ENCODE results near the gene EXOC7.
"Not testable (repeated sequence)": the region's sequence is repeated elsewhere in the genome, so short reads cannot be mapped to it uniquely, and the experiment has no call there.

Gene EXOC7

DNA sequence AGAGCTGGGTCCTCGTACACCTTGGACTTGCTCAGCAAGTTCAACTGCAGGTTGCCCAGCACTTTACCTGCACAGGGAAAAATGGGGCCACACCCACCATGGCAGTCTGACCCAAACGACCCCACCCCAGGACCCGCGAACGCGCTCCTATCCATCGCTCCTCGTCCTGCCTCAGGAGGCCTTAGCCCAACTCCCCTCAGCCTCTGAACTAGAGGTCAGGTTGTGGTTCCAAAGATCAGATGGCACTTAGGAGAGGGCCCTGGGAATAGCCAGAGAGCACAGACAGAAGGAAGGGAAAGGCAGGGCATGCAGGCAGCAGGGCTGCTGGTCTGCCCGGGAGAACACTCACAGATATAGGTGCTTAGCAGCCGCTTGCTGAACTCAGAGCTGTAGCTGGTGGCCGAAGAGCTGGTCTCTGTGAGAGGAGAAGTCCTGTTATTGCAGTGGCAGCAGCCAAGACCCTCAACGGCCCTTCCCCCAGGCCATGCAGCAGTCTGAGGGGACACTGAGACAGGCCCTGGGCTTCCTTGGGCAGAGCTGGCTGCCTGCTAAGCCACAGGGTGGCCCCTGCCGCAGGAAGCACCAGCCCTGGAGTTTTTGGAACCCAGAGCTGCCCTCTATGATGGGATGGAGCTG lies 17.7 kb downstream of the EXOC7 start:
- no peak for DNase-seq

DNA sequence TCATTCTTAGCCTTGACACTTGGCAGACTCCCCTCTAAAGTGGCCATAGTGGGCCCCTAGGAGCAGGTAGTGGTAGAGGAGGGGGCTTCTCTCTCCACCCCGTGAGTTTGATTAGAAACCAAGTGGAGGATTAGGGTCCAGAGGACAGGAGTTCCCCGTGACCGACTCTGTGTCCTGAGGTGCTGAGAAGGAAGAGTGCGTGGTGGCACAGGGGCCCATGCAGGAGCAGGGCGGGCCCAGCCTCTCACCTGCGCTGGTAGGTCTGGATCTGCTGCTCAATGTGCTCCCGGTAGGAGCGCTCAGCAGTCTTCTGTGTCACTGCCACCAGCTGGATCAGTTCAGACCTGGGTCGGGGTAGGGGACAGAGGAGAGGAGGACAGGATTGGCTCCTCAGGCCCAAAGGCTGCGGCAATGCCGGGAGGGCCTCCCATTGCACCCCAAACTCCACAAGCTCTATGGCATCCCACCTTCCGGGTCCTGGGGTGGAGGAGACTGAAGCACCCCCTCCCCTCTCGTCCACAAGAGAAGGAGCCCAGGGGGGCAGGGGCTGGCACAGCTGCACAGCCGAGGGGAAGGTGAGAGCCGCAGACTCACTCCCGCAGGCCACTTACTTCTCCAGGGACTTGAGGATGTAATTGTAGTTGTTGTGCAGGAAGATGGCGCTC lies 18.4 kb downstream of the EXOC7 start:
- no peak for DNase-seq

DNA sequence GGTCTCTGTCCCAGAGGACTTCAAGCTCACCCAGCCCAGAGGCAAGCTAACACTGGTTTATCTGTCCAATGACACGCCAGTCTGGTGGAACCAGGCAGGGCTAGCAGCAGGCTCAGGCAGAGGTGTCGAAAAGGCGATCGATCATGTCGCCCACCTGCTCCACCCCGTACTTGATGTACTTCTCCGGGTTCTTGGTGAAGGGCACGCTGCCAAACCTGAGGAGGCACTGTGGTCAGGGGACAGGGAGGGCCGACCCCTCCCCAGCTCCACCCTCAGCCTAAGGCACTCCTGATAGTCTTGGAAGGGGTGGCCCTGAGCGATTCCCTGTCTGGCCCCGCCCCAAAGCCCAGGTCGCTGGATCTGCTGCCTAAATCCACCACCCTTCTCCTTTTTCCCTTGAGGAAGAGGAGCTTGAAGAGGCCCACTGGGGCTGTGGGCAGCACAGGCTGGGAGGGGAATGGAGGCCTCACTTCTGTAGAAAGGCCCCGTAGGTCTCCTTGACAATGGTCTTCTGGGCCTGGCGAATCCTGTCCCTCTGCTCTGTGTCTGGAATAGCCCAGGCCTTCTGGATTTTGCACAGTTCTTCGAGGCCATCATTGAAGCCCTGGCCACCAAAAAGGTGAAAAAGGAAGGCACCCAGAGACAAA lies 19.9 kb downstream of the EXOC7 start:
- DNase-seq, result no peak

DNA sequence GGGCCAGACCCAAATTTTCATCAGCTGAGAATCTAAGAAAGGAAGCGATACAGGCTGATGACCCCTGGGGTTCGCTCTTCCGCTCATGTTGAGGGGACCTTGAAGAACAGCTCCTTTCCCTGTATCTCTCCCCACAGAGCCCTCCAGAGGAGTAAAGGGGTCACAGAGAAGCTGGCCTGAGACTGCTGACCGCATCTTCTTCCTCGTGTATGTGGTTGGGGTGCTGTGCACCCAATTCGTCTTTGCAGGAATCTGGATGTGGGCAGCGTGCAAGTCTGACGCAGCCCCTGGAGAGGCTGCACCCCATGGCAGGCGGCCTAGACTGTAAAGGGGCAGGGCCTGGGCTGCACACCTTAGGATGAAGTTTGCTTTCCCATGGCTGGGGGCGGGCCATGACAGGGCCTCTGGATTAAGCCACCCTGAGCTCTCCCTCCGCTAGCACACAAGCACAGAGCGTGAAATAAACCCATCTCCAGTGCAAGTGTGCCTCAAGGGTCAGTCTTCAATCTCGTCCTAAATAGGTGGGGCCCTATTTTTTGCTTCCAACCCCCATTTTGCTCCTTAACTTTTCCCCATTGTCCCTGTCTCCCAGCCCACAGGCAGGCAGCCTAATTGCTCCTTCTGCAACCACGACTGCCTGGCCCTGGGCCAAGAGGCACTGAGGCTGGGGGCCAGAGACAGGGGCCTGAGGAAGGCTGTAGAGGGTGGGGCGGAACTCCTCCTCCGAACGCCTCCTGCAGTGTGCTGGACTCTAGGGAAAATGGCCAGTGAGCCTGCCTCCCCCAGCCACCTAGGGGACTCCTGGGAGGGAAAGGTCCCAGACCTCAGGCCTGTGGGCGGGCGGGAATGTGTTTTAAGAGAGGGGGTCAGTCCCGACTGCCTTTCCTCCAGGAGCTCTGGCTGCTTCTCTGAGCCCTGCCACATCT lies 21.0 kb downstream of the EXOC7 start:
- DNase-seq, result no peak

DNA sequence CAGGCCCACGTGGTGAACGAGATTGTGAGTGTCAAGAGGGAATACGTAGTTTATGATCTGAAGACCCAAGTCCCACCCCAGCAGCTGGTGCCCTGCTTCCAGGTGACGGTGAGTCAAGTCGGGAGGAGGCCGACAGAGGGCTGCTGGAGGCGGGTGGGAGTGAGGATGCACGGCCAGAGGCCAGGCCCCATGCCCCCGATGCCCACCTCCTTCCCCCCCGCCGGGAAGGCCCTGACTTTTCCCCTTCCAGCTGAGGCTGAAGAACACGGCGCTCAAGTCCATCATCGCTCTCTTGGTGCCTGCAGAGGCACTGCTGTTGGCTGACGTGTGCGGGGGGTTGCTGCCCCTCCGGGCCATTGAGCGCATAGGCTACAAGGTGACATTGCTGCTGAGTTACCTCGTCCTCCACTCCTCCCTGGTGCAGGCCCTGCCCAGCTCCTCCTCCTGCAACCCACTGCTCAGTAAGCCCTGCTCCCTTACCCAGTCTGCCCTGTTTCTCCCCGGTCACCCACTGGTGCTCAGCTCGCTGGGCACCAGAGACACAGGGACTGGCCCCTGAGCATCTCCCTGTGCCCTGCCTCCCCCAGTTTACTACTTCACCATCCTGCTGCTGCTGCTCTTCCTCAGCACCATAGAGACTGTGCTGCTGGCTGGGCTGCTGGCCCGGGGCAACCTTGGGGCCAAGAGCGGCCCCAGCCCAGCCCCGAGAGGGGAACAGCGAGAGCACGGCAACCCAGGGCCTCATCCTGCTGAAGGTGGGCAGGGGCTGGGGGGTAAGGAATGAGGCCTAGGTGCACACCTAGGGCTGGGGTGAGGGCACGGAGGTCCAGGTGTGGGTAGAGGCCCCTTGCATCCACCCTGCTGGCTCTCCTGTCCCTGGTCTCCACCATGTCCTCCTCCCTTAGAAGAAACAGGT lies 22.0 kb downstream of the EXOC7 start:
- no peak for DNase-seq

DNA sequence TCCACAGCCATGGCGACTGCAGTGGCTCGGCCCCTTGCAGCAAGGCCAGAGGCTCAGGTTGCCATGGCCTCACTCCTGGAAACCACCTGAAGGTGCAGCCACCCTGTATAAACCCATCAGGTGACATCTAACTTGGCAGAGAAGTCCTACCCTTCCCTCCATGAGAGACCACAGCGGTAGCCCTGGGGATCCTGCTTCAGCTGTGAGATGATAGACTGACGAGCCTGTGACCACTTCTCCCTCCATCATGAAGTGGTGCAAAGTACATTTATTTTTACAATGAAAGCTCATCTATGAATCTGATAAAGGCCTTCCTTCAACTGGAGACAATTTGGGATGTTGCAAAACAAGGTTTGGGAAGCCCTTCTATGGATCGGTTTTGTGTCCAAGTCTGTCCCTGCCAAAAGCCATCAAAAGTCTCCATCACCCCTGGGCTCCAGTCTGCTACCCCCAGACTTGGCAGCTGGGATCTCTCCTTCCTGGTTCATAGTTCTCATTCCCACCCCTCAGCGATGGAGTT lies 22.8 kb downstream of the EXOC7 start:
- no peak for DNase-seq

DNA sequence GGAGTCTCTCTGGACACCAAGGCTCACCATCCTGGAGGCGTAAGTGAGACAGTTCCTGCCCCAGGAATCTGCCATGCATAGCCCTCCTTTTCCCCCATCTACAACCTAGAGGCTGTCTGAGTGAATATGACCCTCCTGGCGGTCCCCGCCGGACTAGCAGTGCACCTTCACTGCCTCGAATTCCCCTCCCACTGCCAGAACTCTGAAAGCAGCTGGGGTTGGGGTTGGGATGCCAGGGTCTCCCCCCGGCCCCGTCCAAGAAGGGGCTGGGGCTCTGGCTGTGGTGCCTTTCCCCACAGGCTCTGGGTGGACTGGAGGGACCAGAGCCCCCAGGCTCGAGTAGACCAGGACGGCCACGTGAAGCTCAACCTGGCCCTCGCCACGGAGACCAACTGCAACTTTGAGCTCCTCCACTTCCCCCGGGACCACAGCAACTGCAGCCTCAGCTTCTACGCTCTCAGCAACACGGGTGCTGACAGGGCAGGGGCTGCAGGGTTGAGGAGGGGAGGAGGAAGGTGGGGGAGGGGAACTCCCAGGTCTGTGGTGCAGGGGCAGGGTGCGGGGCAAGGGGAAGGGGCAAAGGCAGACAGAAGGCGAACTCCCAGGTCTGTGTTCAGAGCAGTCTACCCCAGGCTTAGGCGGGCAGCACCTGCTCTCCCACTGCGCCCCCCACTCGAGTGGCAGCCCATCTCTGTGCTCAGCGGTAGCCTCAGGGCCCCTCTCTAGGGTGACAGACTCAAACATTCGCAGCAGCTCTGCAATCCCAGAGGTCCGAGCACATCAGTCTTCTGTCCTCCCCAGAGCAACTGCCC lies 23.4 kb downstream of the EXOC7 start:
- no peak for DNase-seq

DNA sequence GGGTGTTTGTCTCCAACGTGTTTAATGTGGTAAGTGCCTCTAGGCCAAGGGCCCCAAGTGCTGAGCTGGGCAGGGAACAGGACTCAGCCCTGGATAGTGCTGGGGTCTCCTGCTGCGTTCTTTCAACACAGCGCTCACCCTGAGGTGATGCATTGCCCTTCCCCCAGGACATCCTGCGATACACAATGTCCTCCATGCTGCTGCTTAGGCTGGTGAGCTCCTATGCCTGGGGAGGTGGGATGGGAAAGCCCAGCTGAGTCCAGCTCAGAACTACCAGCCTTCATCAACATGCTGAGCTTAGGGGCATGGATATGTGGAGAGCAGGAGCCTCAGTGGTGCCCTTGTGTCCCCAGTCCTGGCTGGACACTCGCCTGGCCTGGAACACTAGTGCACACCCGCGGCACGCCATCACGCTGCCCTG lies 24.0 kb downstream of the EXOC7 start:
- DNase-seq, result no peak

DNA sequence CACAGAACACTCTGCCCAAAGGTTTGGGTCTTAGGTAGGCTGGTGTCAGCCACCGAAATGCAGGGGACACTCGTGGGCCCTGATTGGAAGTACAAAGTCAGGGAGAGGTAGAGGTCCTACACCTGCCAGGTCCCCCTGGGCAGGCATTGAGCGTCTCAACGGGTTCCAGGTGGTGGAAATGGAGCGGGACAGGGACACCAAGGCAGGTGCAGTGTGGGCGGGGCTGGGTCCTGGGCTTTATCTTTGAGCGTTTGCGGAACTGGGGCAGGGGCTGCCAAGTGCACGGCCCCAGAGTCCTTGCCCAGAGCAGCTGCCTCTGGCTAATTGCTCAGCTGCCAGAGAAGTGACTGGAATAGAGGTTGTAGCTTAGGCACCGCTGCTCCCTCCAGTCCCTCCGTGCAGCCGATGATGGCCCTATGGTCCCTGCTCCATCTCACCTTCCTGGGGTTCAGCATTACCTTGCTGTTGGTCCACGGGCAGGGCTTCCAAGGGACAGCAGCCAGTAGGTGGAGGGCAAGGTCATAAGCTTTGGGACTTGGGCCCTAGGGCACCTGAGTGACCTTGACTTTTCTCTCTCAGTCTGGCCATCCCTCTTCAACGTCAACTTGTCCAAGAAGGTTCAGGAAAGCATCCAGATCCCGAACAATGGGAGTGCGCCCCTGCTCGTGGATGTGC lies 24.6 kb downstream of the EXOC7 start, which contains the start of gene ZACN:
TSS of gene ZACN (plus strand) at position 323 of the 675 bp plus-strand sequence. CDS start at position 406, 83 bp downstream.
- no peak for DNase-seq

DNA sequence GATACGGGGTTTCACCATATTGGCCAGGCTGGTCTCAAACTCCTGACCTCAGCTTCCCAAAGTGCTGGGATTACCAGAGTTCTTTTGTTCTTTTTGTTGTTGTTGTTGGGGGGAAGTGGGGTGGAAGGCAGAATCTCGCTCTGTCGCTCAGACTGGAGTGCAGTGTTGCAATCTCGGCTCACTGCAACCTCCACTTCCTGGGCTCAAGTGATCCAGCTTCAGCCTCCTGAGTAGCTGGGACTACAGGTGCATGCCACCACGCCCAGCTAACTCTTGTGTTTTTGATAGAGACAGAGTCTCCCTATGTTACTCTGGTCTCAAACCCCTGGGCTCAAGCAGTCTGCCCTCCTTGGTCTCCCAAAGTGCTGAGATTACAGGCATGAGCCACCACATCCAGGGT lies 25.2 kb downstream of the EXOC7 start:
- not testable (repeated sequence) for DNase-seq

DNA sequence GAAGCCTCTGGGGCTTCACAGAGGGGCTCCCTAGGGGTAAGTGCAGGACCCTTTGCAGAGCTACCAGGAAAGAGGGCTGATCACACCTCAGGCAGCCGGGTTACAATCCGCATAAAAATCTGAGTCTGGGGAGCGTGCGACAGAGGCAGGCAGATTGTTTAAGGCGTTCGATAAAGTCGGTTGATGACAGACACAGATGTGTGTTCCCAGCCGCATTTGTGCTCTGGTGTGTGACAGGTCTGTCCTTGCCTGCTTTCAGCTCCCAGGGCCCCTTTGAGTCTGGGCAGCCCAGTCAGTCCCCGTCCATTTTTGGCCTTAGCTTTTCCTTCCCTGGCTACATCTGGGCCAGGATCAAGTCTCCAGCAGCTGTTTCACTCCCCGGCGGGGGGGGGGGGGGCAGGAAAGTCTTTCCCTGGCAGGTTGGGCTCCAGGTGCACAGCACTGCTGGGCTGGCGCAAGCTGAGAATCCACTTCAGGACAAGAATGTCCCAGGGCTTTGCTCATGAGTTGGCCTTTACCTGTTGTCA lies 25.9 kb downstream of the EXOC7 start:
- no peak for DNase-seq

DNA sequence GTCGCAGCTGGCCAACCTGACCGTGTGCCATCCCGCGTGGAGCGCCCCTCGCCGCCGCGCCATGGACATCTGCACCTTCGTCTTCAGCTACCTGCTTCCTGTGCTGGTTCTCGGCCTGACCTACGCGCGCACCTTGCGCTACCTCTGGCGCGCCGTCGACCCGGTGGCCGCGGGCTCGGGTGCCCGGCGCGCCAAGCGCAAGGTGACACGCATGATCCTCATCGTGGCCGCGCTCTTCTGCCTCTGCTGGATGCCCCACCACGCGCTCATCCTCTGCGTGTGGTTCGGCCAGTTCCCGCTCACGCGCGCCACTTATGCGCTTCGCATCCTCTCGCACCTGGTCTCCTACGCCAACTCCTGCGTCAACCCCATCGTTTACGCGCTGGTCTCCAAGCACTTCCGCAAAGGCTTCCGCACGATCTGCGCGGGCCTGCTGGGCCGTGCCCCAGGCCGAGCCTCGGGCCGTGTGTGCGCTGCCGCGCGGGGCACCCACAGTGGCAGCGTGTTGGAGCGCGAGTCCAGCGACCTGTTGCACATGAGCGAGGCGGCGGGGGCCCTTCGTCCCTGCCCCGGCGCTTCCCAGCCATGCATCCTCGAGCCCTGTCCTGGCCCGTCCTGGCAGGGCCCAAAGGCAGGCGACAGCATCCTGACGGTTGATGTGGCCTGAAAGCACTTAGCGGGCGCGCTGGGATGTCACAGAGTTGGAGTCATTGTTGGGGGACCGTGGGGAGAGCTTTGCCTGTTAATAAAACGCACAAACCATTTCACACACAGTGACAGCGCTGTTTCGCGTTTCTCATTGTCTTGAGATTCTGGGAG lies 26.6 kb downstream of the EXOC7 start:
- no peak for DNase-seq

DNA sequence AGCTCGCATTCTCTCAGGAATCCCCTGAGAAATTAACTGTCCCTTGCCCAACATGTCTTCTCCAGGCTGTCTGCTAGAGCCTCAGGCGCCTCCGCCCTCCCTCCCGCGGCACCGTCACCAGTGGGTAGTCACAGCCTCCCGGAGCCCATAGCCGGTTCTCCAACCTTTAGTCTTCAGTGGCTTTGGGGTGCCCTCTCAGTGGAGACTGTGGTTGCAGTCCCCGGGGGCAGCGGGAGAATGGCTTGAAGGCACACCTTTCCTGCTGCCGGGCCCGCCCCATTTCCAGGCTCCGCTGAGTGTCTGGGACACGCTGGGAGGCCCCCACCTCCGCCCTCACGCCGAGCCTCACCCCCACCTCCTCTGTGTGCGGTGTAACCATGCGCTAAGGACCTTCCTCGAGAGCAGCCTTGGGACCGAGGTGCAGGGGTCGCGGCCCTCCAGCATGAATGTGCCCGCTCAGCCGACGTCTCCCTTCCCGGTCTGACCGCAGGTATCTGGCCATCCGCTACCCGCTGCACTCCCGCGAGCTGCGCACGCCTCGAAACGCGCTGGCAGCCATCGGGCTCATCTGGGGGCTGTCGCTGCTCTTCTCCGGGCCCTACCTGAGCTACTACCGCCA lies 27.3 kb downstream of the EXOC7 start:
- no peak for DNase-seq

DNA sequence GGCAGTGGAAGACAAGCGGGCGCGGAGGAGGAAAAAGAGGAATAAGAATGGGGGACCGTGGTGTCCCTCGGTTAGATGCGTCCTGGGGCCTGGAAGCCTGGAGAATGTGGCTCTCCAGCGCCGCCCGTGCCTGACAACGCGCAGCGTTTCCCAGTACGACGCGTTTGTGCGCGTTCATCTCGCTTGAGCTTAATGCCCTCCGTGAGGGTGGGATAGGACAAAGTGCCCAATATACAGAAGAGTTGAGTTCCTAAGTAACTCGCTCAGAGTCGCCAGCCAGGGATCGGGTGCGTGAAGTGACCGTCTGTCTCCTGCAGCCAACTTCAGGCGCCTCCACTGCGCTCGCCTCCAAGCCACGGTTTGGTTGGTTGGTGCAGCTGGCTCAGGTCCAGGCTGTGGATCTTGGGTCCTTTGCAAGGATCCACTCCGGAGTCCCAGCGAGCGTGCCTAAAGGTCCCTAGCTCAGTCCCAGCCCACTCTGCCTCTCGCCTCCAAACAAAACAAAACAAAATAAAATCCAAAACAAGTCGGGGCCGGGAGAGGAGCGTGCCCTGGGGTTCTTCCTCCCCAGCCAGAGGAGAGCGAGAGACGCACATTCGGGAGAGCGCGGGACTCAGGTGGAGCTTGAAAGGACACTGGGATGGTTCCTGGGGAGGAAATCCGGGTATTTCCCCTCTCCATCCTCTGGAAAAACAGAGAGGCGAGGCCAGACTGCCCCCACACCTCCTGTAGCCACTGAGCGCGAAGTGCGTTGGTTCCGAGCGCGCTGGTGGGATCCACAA lies 28.0 kb downstream of the EXOC7 start:
- no peak for DNase-seq

DNA sequence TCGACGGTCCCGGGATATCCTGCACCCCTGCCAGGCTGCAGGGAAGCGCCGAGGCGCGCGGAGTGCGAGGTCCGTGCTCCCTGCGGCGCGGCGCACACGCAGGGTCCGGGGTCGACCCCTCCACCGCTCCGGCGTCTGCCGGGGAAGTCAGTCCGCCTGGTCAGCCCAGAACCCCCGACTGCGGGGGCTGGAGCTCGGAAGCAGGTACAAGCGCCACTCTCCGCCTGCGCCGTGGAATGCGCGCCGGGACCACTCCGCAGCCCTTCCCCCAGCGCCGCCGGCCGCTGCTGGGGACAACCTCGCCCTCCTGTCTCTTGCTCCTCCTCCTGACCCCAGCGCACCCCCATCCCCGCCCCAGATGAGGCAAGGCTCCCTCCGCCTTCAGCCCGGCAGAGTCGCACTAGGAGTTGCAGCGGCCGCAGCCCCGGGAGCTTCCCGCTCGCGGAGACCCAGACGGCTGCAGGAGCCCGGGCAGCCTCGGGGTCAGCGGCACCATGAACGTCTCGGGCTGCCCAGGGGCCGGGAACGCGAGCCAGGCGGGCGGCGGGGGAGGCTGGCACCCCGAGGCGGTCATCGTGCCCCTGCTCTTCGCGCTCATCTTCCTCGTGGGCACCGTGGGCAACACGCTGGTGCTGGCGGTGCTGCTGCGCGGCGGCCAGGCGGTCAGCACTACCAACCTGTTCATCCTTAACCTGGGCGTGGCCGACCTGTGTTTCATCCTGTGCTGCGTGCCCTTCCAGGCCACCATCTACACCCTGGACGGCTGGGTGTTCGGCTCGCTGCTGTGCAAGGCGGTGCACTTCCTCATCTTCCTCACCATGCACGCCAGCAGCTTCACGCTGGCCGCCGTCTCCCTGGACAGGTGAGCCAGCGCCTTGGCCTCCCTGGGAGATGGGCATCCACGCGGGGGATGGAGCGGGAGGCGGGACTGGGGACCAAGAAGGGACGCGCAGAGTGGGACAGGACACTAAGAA lies 28.9 kb downstream of the EXOC7 start, which contains the start of gene GALR2:
TSS of gene GALR2 (plus strand) at position 392 of the 974 bp plus-strand sequence. CDS start at position 495, 103 bp downstream.
- no peak for DNase-seq

DNA sequence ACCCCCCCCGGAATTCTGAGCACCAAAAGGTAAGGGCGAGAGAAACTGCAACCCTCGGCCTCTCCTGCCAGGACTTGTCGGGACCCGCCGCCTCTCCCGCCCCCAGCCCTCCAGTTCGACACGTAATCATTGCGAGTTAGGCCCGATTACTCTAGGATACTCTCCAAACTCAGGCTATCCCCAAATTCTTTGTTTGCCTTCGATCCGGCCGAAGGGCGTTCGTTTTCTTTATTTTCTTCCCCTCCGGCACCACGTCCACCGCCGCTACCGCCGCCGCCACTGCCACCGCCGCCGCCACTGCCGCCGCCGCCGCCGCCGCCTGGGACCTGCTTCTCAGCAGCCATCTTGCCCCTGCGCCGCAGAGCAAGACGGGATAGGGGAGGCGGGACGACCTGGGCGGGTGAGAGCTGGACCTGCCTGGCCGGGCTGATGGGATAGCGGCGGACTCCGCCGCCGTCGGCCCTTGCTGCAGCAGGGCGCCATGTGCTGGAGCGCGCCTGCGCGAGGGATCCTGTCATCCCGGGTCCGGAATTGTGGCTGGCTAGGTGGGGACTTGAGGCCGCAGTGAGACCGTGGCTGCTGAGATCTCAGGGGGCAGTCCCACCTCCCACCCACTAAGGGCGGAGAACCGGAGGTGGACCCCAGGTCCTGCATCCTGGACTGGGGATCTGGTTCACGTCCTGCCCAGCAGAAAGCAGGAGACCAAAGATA lies 31.3 kb downstream of the EXOC7 start, which contains the start of gene SRP68:
TSS of gene SRP68 (minus strand) at position 370 of the 711 bp plus-strand sequence. CDS start at position 344, 26 bp downstream.
- peak; percentile 90 for DNase-seq
